ENCODE data around the gene PIK3R3. TPM values are rescaled to one million over a fixed set of nuclear protein-coding genes. Genes with fewer than 3 reads are reported as not detected.

PIK3R3 gene
- total RNA-seq, 1 experiment from 2014 or later, result 12.4 TPM

GRCh38 chr1:46176211-46176865 is 43.9 kb upstream of the PIK3R3 start, which contains the start of gene P3R3URF:
P3R3URF (minus strand) TSS chr1:46176488; CDS start chr1:46176471, 17 bp downstream.
- H2BK12ac ChIP-seq (ENCODE audit: insufficient read length, low read depth, low read length), result no peak within 1 kb of the TSS
- no peak within 1 kb of the TSS for H3K4me2 ChIP-seq (ENCODE audit: insufficient read depth, insufficient read length, low read length)
- no peak within 1 kb of the TSS for H4K8ac ChIP-seq (replicated peaks; ENCODE audit: insufficient read length, low read depth, low read length)
- Mint-ChIP-seq H3K4me1 (peaks cover 9 to 11% of the 10 kb centered on the region in 2 experiments), H3K9me3 (no peaks in the 10 kb centered on the region; a peak in 1 of 5 replicates), H3K27me3 (ENCODE audit: low read depth) (peaks cover 5% of the 10 kb centered on the region), H3K27ac (no peak within 1 kb of the TSS), H3K4me3 (no peak within 1 kb of the TSS), H3K36me3 (ENCODE audit: insufficient read depth in 1 of 3, low read depth in 3 of 3) (no peaks in the 10 kb centered on the region)
- no peaks in the 10 kb centered on the region for H3K79me2 ChIP-seq (ENCODE audit: insufficient read depth, low read length)
- H3K9ac ChIP-seq (ENCODE audit: extremely low read depth, insufficient read length, low read length), result no peak within 1 kb of the TSS
- no peak within 1 kb of the TSS for H3T11ph ChIP-seq (ENCODE audit: low read length)
- no peak within 1 kb of the TSS for H2BK120ac ChIP-seq (ENCODE audit: low read depth, low read length, poor library complexity, severe bottlenecking)
- H3K27me3 ChIP-seq (ENCODE audit: insufficient read depth, low read length), result no peaks in the 10 kb centered on the region; the same call in 1 of the 2 replicates
- H3K18ac ChIP-seq (ENCODE audit: insufficient read length, low read depth, low read length), result no peak within 1 kb of the TSS
- no peak within 1 kb of the TSS for H2AK5ac ChIP-seq (ENCODE audit: insufficient read length, low read length)
- H4K91ac ChIP-seq (ENCODE audit: insufficient read length, low read depth, low read length), result no peak within 1 kb of the TSS
- no peak within 1 kb of the TSS for H3K14ac ChIP-seq (ENCODE audit: insufficient read depth, low read length)
- no peak within 1 kb of the TSS for H3K56ac ChIP-seq (ENCODE audit: insufficient read length, low read depth, low read length)
- peaks cover 16% of the 10 kb centered on the region; the same call in 1 of the 2 replicates for H3K4me1 ChIP-seq (ENCODE audit: insufficient read depth, low read length)
- H2BK20ac ChIP-seq (ENCODE audit: low read depth, low read length, poor library complexity, severe bottlenecking), result no peak within 1 kb of the TSS
- no peaks in the 10 kb centered on the region for H4K20me1 ChIP-seq (ENCODE audit: control insufficient read depth, insufficient read depth, insufficient read length)
- no peak within 1 kb of the TSS for H3K4ac ChIP-seq (ENCODE audit: low read depth, low read length)
- TF ChIP-seq, protein P1, sequence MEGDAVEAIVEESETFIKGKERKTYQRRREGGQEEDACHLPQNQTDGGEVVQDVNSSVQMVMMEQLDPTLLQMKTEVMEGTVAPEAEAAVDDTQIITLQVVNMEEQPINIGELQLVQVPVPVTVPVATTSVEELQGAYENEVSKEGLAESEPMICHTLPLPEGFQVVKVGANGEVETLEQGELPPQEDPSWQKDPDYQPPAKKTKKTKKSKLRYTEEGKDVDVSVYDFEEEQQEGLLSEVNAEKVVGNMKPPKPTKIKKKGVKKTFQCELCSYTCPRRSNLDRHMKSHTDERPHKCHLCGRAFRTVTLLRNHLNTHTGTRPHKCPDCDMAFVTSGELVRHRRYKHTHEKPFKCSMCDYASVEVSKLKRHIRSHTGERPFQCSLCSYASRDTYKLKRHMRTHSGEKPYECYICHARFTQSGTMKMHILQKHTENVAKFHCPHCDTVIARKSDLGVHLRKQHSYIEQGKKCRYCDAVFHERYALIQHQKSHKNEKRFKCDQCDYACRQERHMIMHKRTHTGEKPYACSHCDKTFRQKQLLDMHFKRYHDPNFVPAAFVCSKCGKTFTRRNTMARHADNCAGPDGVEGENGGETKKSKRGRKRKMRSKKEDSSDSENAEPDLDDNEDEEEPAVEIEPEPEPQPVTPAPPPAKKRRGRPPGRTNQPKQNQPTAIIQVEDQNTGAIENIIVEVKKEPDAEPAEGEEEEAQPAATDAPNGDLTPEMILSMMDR (conservative IDR thresholded peaks at IDR 0.05), result peak; percentile 10; the same call in 1 of the 3 replicates
- no peaks in the 10 kb centered on the region for H3K23me2 ChIP-seq (ENCODE audit: insufficient read length, low read depth, low read length, poor library complexity, severe bottlenecking)
- H3K23ac ChIP-seq (ENCODE audit: insufficient read length, low read depth, low read length), result no peak within 1 kb of the TSS
- H2BK15ac ChIP-seq (ENCODE audit: low read depth, low read length), result no peak within 1 kb of the TSS
- no peak within 1 kb of the TSS for H2BK5ac ChIP-seq (ENCODE audit: insufficient read length, low read length)
- no peak within 1 kb of the TSS for H3K27ac ChIP-seq (ENCODE audit: insufficient read length, low read depth, low read length)
- H3K79me1 ChIP-seq (ENCODE audit: insufficient read depth, low read depth, low read length, poor library complexity, severe bottlenecking), result no peaks in the 10 kb centered on the region
- H2AFZ ChIP-seq (ENCODE audit: low read length), result no peak within 1 kb of the TSS
- no CpG with 5 or more reads among the region's 13 CpGs for WGBS (ENCODE audit: extremely low coverage, insufficient read length, low lambda C conversion rate)
- H3K9me3 ChIP-seq (ENCODE audit: control insufficient read depth, low read depth, low read length), result no peaks in the 10 kb centered on the region
- H4K5ac ChIP-seq (ENCODE audit: insufficient read length, low read depth, low read length), result no peak within 1 kb of the TSS
- DNase-seq, result no peak

Data from H9 (cell line).